ENCODE results near the gene KLHL26.

GRCh38 chr19:18674616-18675015 is 37.8 kb downstream of the KLHL26 start:
- TF ChIP-seq, protein P1, sequence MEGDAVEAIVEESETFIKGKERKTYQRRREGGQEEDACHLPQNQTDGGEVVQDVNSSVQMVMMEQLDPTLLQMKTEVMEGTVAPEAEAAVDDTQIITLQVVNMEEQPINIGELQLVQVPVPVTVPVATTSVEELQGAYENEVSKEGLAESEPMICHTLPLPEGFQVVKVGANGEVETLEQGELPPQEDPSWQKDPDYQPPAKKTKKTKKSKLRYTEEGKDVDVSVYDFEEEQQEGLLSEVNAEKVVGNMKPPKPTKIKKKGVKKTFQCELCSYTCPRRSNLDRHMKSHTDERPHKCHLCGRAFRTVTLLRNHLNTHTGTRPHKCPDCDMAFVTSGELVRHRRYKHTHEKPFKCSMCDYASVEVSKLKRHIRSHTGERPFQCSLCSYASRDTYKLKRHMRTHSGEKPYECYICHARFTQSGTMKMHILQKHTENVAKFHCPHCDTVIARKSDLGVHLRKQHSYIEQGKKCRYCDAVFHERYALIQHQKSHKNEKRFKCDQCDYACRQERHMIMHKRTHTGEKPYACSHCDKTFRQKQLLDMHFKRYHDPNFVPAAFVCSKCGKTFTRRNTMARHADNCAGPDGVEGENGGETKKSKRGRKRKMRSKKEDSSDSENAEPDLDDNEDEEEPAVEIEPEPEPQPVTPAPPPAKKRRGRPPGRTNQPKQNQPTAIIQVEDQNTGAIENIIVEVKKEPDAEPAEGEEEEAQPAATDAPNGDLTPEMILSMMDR (IDR thresholded peaks at IDR 0.05): no peak
- TF ChIP-seq ZFX (IDR thresholded peaks at IDR 0.05; ENCODE audit: borderline replicate concordance): no peak
